ENCODE measurements around the gene SDK2.

- TF ChIP-seq CTCF (IDR thresholded peaks at IDR 0.05) (no peak), POLR2A (IDR thresholded peaks at IDR 0.05) (no peak)
Measured at GRCh38 chr17:73595068-73595467, 49.2 kb downstream of the SDK2 start.

All from thyroid gland (tissue), 4 donors.